Common myeloid progenitor, CD34-positive (primary cell): ENCODE data around the gene SPTLC1.
"Not testable (repeated sequence)": the region's sequence is repeated elsewhere in the genome, so short reads cannot be mapped to it uniquely, and the experiment has no call there.

Experiments
- CTCF ChIA-PET: fragments of 350-600 bp; sonication (Branson Sonifier 250); formaldehyde crosslinking; loops from one replicate; lab custom pipeline; 2021; ENCODE audit warnings: antibody characterized with exemption; lab: Charles Lee
- POLR2A ChIA-PET: fragments of 350-600 bp; sonication (Branson Sonifier 250); formaldehyde crosslinking; loops from one replicate; lab custom pipeline; 2021; ENCODE audit warnings: antibody characterized with exemption; lab: Charles Lee
- DNase-seq, 3 donors: peaks; one replicate each; pipeline versions ENCODE4 v3.0.0 to v3.0.0-alpha.2; 2013
- H3K27ac ChIP-seq, 2 experiments: 1 replicate in 1 of 2; 2 replicates in 1 of 2; pipeline ENCODE4 v1.7.0; 2013; ENCODE audit warnings: inconsistent platforms in 2 of 2, low read length in 2 of 2, mild to moderate bottlenecking in 2 of 2, low read depth in 1 of 2, moderate library complexity in 1 of 2; ENCODE audit not compliant: severe bottlenecking in 2 of 2, insufficient read depth in 1 of 2, poor library complexity in 1 of 2
- H3K27me3 ChIP-seq, 5 experiments: replicated peaks in 2 of 5; 1 replicate in 3 of 5; 2 replicates in 2 of 5; pipeline versions ENCODE4 v1.6.1 to v1.7.0; 2013; ENCODE audit warnings: low read length in 4 of 5, mild to moderate bottlenecking in 2 of 5, moderate library complexity in 2 of 5, inconsistent platforms in 1 of 5; ENCODE audit not compliant: insufficient read depth in 5 of 5, control insufficient read depth in 4 of 5
- H3K36me3 ChIP-seq, 4 experiments: 1 replicate in 2 of 4; 2 replicates in 2 of 4; pipeline versions ENCODE4 v1.6.1 to v1.7.0; 2013; ENCODE audit warnings: low read length in 3 of 4, control low read depth in 1 of 4, mild to moderate bottlenecking in 1 of 4; ENCODE audit not compliant: control insufficient read depth in 4 of 4, insufficient read depth in 4 of 4
- H3K4me1 ChIP-seq, 4 experiments: 1 replicate in 3 of 4; 2 replicates in 1 of 4; pipeline versions ENCODE4 v1.6.1 to v1.7.1; 2013; ENCODE audit warnings: low read length in 3 of 4, mild to moderate bottlenecking in 3 of 4, control low read depth in 1 of 4, inconsistent platforms in 1 of 4, moderate library complexity in 1 of 4; ENCODE audit not compliant: control insufficient read depth in 4 of 4, insufficient read depth in 4 of 4; ENCODE audit errors: control extremely low read depth in 1 of 4
- H3K4me3 ChIP-seq, 7 experiments: 1 replicate in 4 of 7; 2 replicates in 3 of 7; pipeline versions ENCODE4 v1.5.1 to v1.7.0; 2013; ENCODE audit warnings: mild to moderate bottlenecking in 7 of 7, low read length in 6 of 7, moderate library complexity in 6 of 7, inconsistent platforms in 2 of 7, low read depth in 2 of 7, control low read depth in 1 of 7; ENCODE audit not compliant: insufficient read depth in 4 of 7, control insufficient read depth in 1 of 7; ENCODE audit errors: extremely low read depth in 1 of 7
- H3K9me3 ChIP-seq, 5 experiments: 1 replicate in 4 of 5; 2 replicates in 1 of 5; pipeline versions ENCODE4 v1.6.1 to v1.7.1; 2013; ENCODE audit warnings: low read length in 4 of 5, mild to moderate bottlenecking in 2 of 5, inconsistent platforms in 1 of 5, low read depth in 1 of 5, moderate library complexity in 1 of 5; ENCODE audit not compliant: control insufficient read depth in 4 of 5, insufficient read depth in 2 of 5; ENCODE audit errors: control extremely low read depth in 1 of 5
- WGBS: methylation state at CpG from one replicate; pipeline ENCODE4 v1.1.5; 2013; ENCODE audit not compliant: insufficient coverage; 5-methylcytosine and 5-hydroxymethylcytosine counted together

SPTLC1 gene

GRCh38 chr9:92108122-92108521 lies 7.1 kb downstream of the SPTLC1 start:
- Histone ChIP-seq H3K4me1 (no peaks in the 10 kb centered on the region), H3K27me3 (no peaks in the 10 kb centered on the region), H3K27ac (no peak overlapping the region), H3K9me3 (peaks cover 0 to 4% (median 0%) of the 10 kb centered on the region in 5 experiments), H3K4me3 (no peak overlapping the region), H3K36me3 (peaks cover 11 to 45% (median 18%) of the 10 kb centered on the region in 4 experiments)
- DNase-seq, result no peak
- POLR2A ChIA-PET, result no interaction called here
- CTCF ChIA-PET, result no interaction called here
- WGBS, result 100% methylated on average over 4 of the region's 4 CpGs

- H3K36me3 ChIP-seq, result peaks cover 2 to 39% (median 12%) of the 10 kb centered on the region in 4 experiments
- H3K4me1 ChIP-seq, DNase-seq, H3K4me3 ChIP-seq, POLR2A ChIA-PET, H3K9me3 ChIP-seq, H3K27me3 ChIP-seq, CTCF ChIA-PET, H3K27ac ChIP-seq: not testable (repeated sequence)
- 97% methylated on average over 19 of the region's 36 CpGs for WGBS
Measured at GRCh38 chr9:92105446-92106225, 9.6 kb downstream of the SPTLC1 start.

- H3K4me1 ChIP-seq, POLR2A ChIA-PET, H3K4me3 ChIP-seq, H3K27ac ChIP-seq, DNase-seq, CTCF ChIA-PET, H3K9me3 ChIP-seq, H3K27me3 ChIP-seq: not testable (repeated sequence)
- peaks cover 2 to 40% (median 10%) of the 10 kb centered on the region in 4 experiments for H3K36me3 ChIP-seq
- 93% methylated on average over 9 of the region's 14 CpGs for WGBS
Measured at GRCh38 chr9:92103601-92104000, 11.6 kb downstream of the SPTLC1 start.

- Histone ChIP-seq H3K4me3 (no peak overlapping the region), H3K9me3 (peaks cover 0 to 5% (median 0%) of the 10 kb centered on the region in 5 experiments), H3K36me3 (peaks cover 2 to 39% (median 12%) of the 10 kb centered on the region in 4 experiments), H3K27ac (no peak overlapping the region), H3K27me3 (no peaks in the 10 kb centered on the region), H3K4me1 (peaks cover 0 to 6% (median under 1%) of the 10 kb centered on the region in 4 experiments)
- no peak for DNase-seq
- WGBS, result 100% methylated on average over 3 of the region's 5 CpGs
- ChIA-PET POLR2A (no interaction called here), CTCF (no interaction called here)
Measured at GRCh38 chr9:92100237-92100911, 14.8 kb downstream of the SPTLC1 start.

- no peak for DNase-seq
- Histone ChIP-seq H3K4me3 (no peak overlapping the region), H3K27ac (no peak overlapping the region), H3K4me1 (peaks cover 0 to 16% (median under 1%) of the 10 kb centered on the region in 4 experiments), H3K27me3 (no peaks in the 10 kb centered on the region), H3K9me3 (peaks cover 0 to 5% (median 0%) of the 10 kb centered on the region in 5 experiments), H3K36me3 (peaks cover 5 to 34% (median 9%) of the 10 kb centered on the region in 4 experiments)
- ChIA-PET POLR2A (no interaction called here), CTCF (no interaction called here)
- WGBS, result no CpG with 5 or more reads among the region's 1 CpG
Measured at GRCh38 chr9:92098638-92099037, 16.6 kb downstream of the SPTLC1 start.

- Histone ChIP-seq H3K4me1 (peaks cover 0 to 16% (median under 1%) of the 10 kb centered on the region in 4 experiments), H3K9me3 (peaks cover 0 to 2% (median 0%) of the 10 kb centered on the region in 5 experiments), H3K36me3 (peaks cover 6 to 29% (median 9%) of the 10 kb centered on the region in 4 experiments), H3K4me3 (peak overlapping the region in 1 of 7 experiments; percentile 36), H3K27ac (no peak overlapping the region), H3K27me3 (no peaks in the 10 kb centered on the region)
- ChIA-PET CTCF (no interaction called here), POLR2A (no interaction called here)
- WGBS, result 69% methylated on average over 25 of the region's 26 CpGs
- DNase-seq, result peak; percentile 53 to 80 (median 77)
Measured at GRCh38 chr9:92097997-92098482, 17.2 kb downstream of the SPTLC1 start.

- H3K4me1 ChIP-seq, result peaks cover 0 to 16% (median under 1%) of the 10 kb centered on the region in 4 experiments
- ChIA-PET CTCF (no interaction called here), POLR2A (no interaction called here)
Measured at GRCh38 chr9:92095236-92095635, 20.0 kb downstream of the SPTLC1 start.

More at GRCh38 chr9:92095236-92095635, 20.0 kb downstream of the SPTLC1 start:
- Histone ChIP-seq H3K27ac (no peak overlapping the region), H3K9me3 (no peaks in the 10 kb centered on the region), H3K36me3 (peaks cover 6 to 19% (median 9%) of the 10 kb centered on the region in 4 experiments), H3K4me3 (no peak overlapping the region), H3K27me3 (no peaks in the 10 kb centered on the region)
- no CpG with 5 or more reads among the region's 1 CpG for WGBS
- no peak for DNase-seq
